HG02623 (cell line): ENCODE measurements around the gene AKAP17A.

Source experiments
- ATAC-seq: cut with Tn5 transposase; IDR thresholded peaks from one replicate; pipeline ENCODE4 v1.9.1; 2021; ENCODE audit warnings: moderate library complexity; ENCODE audit not compliant: unreplicated experiment

AKAP17A gene

DNA sequence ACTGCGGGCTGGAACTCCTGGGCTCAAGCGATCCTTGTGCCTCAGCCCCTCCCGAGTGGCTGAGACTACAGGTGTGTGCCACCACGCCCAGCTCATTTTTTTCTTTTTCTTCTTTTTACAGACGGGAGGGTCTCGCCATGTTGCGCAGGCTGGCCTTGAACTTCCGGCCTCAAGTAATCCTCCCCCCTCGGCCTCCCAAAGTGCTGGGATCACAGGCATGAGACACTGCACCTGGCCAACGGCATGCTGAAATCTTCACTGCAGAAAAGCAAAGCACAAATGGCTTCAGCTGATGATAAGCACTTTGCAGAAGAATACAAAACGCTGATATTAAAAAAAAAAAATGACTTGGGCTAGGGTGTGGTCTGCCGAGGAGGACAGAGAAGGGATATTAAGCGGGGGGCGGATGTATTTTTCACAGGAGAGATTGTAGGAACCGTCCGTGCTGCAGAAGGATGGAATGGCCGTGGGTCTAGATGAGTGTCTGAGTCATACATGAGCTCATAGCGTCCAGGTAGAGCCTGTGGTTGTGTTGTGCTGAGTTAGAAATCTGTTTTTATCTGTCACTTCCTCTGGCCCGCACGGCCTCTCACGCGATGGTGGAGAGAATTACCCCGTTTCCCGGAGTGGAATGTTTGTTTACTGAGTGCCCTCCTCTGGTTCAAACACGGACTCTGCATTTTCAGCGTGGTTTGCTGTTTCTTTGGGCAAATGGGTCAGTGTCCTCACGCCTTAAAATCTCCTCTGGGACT is 8.5 kb upstream of the AKAP17A start:
- ATAC-seq: peak; percentile 68

DNA sequence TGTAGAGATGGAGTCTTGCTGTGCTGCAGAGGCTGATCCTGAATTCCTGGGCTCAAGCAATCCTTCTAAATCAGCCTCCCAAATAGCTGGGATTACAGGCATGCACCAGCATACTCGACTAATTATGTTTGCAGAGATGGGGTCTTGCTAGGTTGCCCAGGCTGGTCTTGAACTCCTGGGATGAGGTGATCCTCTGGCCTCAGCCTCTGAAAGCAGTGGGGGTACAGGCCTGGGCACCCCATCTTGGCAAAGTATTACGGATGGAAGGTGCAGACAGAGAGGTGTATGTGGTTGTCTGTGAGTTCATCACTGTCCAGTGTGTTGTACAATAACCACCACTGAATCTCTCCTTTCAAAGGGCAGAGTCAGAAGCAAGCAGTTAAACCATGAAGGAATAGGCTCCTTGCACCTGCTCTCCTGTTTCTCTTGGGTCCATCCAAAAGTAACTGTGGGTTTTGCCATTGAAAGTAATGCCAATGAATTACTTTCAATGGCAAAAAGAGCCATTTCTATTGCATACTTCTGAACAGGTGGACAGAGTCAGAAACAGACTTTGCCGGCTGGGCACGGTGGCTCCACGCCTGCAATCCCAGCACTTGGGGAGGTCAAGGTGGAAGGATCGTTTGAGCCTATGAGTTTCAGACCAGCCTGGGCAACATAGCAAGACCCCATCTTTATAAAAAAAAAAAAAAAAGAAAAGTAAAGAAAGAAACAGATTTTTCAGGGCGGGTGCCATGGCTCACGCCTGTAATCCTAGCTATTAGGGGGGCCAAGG is 7.0 kb upstream of the AKAP17A start:
- no peak for ATAC-seq

DNA sequence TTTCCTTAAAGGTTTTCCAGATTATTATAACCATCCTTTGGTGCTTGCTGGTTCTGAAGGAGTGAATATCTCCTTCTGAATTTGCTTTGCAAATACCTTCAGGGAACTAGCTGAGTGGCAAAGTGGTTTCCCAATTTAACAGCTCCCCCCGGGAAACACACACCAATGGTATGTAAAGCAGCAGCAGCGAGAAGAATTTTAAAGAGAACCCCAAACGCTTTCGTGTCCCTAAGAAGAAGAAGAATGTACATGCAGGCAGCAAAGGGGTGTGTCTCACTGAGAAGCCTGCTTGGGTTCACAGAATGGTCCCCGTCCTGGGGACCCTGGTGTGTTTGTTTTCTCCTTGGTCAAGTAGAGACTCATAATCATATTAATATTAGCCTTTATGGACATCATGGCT is 4.2 kb upstream of the AKAP17A start:
- ATAC-seq: no peak

DNA sequence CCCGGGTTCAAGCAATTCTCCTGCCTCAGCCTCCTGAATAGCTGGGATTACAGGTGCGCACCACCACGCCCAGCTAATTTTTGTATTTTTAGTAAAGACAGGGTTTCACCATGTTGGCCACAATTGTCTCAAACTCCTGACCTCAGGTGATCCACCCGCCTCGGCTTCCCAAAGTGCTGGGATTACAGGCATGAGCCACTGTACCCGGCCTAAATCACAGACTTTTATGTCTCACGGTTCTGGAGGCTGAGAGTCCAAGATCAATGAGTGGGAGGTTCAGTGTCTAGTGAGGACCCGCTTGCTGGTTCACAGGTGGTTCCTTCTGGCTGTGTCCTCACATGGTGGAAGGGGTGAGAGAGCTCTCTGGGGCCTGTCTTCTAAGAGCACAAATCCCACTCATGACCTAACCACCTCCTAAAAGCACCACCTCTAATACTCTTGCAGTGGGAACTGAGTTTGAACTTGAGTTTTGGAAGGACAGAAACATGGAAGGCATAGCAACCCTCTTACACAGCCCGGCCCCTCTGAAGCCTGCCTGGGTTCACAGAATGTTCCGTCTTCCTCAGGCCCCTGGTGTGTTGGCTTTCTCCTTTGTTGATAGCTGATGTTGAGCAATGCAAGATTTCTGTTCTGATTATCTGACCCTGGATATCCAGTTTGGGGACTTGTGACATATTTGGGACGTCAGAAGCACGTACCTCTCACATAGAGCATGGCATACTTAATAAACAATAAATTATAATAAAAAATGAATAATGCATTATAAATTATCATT is 1.9 kb upstream of the AKAP17A start:
- ATAC-seq: no peak

DNA sequence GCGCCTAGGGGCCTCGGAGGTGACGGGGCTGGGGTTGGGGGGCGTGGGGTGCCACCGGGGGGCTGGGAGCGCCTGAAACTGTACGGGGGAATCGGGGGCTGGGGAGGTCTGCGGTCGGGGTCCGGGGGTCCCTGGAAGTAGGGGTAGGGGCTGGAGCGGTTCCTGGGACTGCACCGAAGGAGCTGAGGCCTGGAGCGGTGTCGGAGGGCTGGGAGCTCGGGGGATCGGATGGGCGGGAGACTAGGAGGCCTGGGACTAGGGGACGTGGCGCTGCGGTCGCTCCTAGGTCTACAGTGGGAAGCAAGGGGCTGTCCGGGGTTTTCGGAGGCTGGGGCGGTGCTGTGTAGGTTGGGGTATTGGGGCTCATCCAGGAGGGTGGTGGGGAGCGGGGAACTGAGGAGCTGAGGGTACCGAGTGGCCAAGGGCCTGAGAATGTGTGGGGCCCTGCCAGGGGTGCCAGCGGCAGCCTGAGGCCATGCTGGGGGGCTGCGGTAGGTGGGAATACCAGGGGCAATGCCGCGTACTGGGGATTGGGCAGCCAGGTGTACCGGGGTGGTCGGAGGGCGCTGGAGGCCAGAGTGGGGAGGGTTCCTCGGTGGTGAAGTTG is 562 bp downstream of the AKAP17A start:
- no peak for ATAC-seq

DNA sequence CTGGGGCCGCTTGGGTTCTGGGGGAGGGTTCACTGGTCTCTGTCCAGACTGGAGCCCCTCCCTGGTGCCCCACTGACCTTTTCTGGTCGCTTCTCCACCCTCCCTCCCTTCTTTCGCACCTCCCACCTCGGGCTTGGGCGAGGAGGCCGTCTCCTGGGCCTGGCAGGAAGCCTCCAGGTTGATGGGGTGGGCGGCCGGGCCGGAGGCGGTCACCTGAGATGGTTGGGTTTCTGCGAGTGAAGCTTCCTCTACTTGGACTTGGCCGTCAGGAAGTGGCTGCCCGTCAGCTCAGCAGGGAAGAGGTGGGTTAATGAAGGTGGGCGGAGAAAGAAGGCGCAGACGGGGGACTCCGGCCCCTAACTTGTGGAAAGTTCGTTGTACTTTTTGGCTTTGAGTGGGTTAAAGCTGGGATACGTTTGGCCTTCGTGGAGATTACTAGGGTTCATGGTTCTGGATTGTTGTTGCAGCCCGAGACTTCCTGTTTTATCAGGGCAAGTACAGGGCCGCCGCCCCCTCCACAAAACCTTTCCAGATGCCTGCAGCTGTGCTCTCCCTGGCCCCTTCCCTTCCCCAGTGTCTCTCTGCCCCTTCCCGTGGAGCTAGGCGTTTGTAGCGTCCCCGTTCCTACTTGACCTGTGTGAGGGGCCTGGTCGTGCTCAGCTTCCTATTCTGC is 1.2 kb downstream of the AKAP17A start:
- ATAC-seq: peak; percentile 39

DNA sequence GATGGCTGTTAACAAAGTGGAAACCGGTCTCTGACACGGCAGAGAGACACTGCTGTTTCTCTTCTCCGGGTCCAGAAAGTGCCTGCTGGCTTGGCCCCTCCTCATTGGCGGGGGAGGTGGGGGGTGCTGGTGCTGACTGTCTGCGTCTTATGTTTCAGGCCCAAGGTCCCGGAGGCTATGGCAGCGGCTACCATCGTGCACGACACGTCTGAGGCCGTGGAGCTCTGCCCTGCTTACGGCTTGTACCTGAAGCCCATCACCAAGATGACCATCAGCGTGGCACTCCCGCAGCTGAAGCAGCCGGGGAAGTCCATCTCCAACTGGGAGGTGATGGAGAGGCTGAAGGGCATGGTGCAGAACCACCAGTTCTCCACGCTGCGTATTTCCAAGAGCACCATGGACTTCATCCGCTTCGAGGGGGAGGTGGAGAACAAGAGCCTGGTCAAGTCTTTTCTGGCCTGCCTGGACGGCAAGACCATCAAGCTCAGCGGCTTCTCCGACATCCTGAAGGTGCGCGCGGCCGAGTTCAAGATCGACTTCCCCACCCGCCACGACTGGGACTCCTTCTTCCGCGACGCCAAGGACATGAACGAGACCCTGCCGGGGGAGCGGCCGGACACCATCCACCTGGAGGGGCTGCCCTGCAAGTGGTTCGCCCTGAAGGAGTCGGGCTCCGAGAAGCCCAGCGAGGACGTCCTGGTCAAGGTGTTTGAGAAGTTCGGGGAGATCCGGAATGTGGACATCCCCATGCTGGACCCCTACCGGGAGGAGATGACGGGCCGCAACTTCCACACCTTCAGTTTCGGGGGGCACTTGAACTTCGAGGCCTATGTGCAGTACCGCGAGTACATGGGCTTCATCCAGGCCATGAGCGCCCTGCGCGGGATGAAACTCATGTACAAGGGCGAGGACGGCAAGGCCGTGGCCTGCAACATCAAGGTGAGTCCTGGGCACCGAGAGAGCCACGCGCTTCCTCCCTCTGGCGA is 2.2 kb downstream of the AKAP17A start:
- ATAC-seq: no peak

DNA sequence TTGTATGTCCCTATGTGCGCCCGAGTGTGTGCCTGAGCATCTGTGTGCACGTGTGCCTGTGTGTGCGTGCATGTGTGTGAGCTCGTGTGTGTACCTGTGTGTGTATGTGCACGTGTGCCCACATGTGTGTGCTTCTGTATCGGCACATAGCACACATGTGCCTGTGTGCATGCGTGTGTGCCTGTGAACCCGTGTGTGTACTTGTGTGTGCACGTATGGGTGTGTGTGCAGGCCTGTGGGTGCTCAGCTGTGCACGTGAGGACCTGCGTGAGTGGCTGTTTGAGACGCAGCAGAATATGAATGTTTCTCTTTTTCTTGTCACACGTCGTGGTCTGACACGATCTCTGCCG is 4.3 kb downstream of the AKAP17A start:
- no peak for ATAC-seq

DNA sequence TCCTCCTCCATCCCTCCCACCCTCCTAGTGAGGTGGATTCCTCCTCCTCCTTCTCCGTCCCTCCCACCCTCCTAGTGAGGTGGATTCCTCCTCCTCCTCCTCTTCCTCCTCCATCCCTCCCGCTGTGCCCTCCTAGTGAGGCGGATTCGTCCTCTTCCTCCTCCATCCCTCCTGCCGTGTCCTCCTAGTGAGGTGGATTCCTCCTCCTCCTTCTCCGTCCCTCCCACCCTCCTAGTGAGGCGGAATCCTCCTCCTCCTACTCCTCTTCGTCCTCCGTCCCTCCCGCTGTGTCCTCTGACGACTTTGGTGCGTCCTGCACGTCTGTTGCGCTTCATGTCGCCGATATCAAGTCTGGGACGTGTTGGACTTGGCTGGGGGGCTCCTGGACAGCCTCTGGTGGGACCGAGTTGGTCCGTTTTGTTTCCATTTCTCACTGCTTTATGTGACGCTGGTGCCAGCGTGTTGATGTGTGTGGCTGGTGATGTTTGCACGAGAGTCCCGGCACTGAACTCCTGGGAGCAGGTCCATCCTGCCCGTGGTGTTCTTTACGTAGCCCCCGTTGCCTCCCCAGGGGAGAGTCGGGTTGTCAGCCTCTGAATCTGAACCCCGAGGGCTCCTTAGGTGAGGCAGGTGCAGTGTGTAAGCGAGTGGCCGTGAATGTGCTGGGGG is 5.4 kb downstream of the AKAP17A start:
- no peak for ATAC-seq

DNA sequence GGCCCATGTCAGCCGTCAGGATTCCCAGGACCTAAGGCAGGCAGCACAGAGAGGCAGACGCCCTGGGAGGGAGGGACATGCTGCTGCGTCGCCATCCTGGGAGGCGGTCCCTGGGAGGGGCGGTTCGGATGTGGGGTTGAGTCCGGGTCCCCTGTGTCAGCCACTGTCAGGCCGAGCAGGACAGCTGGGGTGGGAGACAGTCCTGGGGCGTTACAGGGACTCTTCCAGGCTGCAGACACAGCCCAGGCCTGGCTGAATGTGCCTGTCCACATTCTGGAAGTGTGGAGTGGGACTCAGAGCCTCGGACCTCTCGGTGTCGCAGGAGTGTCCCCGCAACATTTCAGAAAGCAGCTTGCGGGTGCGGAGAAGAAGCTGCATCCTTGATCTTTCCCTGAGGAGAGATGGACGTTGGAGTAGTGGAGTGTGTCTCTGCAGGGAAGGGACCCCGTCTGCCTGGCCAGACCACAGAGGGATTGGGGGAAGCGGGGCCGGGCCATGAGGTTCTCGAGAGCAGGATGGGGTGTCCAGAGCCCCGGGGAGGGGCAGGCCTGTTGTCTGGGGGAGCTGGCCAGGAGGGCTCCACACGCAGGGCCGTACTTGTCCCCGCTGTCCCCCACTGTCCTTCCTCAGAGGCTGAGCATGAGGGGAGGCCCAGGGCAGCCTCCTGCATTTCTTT is 6.1 kb downstream of the AKAP17A start:
- ATAC-seq: no peak

DNA sequence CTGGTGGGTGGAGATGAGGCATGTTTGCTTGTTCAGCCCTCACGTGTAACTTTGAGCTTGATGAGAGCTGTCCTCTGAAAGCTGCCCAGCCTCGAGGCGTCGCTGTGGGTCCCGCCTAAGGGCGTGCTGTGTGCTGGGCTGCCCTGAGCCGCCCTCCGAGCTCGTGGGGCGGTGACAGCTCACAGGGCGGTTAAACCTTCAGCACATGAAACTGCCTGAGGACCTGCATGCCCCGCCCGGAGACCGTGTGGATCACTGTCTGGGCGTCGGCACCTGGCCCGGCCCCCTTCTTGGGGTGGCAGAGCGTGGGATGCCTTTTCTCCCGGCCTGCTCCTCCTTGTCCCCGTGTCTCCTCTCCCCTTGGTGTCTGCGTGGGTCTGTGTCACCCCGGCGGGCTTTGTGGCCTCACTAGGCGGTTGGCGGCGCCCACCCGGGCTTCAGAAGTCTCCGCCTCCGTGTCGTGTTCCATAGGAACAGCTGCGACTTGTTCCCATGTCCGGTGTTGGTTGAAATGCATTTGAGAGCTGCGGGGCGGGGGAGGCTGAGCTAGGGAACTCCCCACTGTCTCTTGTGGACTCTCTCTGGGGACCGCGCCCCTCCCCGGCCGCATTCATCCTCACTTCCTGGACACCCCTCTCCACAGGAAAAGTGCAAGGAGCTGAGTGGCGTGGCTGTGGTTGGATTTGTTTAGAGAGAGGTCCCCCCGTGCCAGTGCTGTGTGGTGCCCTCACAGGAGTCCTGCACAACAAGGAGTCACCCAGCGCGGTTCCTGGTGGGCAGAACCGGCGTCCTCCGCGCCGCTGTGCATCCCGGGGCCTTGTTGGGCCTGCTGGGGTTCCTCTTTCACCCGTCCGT is 6.8 kb downstream of the AKAP17A start:
- no peak for ATAC-seq

DNA sequence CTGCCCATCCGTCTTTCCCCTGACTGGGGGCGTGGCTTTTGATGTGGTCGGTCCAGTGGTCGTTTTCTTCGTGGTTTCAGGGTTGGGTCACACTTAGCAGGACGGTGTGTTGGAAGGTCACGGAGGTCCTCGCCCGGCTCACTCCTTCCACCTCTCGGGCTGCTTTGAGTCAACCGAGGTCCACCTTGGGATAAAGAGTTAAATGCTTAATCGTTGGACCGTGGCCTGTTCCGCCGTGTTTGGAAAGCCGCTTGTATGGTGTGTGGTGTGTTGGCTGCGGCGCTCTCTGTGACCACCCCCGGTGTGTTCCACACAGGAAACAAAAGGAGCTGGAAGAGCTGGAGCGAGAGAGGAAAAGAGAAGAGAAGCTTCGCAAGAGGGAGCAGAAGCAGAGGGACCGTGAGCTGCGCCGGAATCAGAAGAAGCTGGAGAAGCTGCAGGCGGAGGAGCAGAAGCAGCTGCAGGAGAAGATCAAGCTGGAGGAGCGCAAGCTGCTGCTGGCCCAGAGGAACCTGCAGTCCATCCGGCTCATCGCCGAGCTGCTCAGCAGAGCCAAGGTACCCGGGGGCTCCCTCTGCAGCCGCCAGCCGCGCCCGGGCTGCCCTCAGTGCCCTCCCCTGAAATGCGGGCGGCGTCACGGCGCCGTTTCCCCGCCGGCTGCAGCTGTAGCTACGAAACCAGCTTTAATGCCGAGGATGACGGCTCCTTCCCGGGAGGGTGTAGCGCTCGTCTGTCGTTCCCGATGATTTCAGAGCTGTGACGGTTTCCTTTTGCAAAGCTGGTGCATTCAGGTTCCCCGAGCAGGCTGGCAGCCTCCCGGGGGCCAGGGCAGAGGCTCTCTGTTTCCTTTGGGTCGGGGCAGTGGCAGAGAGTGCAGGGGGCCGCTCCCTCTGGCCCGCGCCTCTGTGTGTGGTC is 7.7 kb downstream of the AKAP17A start:
- no peak for ATAC-seq

DNA sequence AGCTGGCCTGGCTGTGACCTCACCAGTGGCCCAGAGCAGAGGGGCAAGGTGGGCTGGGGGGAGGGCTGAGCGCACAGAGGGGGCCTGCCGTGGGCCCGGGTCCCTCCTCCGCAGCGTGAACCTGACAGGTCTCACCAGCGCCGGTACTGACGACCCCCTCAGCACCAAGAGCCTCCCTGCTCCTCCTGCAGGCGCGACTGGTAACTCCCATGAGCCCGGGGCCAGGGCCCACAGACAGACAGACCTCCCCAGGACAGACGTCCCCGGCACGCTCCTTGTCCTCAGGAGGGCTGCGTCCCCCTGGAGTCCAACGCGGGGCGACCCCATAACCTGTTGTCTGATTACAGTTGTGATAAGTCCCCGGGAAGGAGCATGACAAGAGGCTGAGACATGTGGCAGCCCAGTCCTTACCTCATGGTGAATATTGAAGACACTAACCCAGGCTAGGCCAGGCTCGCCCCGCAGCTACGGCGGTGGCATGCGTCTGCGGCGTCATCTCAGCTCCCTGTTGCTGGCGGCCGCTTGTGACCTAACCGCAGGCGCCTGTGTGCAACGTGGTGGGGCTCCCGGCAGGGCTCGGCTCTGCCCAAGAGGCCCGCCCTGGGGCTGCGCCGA is 8.5 kb downstream of the AKAP17A start:
- no peak for ATAC-seq

DNA sequence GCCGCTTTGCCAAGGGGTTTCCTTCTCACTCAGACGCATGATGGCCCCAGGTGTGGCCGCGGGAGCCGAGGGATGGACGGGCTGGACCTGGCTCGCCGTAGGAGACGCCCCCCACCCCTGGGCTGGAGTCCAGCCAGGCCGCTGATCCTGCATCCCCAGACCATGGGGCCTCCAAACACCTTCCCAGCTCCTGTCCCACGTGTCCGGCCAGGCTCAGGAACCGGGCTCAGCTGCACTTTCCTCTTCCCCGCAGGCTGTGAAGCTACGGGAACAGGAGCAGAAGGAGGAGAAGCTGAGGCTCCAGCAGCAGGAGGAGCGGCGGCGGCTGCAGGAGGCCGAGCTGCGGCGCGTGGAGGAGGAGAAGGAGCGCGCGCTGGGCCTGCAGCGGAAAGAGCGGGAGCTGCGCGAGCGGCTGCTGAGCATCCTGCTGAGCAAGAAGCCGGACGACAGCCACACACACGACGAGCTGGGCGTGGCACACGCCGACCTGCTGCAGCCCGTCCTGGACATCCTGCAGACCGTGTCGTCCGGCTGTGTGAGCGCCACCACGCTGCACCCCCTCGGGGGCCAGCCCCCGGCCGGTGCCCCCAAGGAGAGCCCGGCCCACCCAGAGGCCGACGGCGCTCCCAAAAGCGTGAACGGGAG is 9.1 kb downstream of the AKAP17A start:
- ATAC-seq: no peak

DNA sequence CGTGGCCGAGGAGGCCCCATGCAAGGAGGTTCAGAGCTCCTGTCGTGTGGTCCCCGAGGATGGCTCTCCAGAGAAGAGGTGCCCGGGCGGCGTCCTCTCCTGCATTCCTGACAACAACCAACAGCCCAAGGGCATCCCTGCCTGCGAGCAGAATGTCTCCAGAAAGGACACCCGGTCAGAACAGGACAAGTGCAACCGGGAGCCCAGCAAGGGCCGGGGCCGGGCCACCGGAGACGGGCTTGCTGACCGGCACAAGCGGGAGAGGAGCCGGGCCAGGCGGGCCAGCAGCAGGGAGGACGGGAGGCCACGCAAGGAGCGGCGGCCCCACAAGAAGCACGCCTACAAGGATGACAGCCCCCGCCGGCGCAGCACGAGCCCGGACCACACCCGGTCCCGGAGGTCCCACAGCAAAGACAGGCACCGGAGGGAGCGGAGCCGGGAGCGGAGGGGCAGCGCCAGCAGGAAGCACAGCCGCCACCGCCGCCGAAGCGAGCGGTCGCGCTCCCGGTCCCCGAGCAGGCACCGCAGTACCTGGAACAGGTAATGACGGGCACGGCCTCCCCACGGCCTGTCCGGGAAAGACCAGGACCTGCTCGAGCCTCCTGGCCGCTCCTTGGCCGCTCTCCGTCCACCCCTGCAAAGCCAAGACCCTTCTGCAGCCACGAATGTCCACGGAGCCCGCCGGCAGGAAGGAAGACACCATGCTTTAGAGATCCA is 9.8 kb downstream of the AKAP17A start:
- no peak for ATAC-seq
